HG02870 (cell line): Measurements from ENCODE around the gene GEN1.
A peak's percentile ranks its signal among the peaks of the same experiment; 100 is the strongest.

ENCODE experiments used
- ATAC-seq: cut with Tn5 transposase; IDR thresholded peaks from one replicate; pipeline ENCODE4 v1.9.1; 2021; ENCODE audit warnings: mild to moderate bottlenecking, moderate library complexity; ENCODE audit not compliant: unreplicated experiment

The GEN1 gene

DNA sequence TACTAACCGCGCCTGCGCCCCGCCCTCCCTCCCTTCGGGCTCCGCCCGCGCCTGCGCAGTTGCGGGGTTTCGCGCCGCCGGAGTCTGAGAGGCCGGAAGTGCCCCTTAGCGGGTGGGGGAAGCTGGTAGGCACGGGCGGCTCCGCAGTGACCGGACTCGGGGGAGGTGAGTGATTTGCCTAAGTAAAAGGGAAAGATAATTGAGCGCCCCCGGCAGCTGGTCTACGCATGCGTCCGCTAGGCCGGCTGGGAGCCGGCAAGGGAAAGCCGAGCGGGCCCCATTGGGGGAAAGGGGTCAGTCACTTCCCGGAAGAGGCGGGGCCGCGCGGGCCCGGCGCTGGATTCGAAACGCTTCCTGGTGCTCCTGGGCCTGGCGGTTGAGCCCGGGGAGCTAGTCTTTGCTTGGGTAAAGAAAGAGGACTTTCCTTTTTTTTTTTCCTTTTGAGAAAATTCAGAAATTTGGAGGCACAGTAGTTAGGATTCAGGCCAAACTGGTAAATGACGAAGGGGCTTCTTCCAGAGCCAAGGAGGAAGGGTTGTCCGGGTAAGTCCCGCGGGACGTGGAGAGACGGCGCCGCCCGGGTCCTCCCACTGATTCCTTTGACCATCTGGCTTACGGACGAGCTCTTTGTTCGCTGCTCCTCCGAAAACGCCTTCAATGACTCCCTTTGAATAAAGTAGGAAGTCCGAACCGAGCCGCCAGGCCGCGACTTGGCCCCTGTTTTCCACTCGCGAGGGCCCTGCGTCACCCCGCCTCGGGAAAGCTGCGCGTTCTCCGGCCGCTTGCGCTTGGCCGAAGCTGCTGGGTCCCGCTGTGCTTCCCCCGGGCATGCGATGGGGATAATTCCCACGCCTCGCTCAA is at the start of gene GEN1, which contains the start of gene SMC6:
GEN1 (plus strand) TSS at position 336 of the 861 bp plus-strand sequence. CDS start 5,806 bp downstream, outside the sequence.
SMC6 (minus strand) TSS at position 8 of the 861 bp plus-strand sequence. CDS start 7,864 bp downstream, outside the sequence.
- ATAC-seq: peak; percentile 66

GRCh38 chr2:17706845-17707244 is 47.1 kb upstream of the GEN1 start:
- no peak for ATAC-seq

- ATAC-seq: no peak
Observed at GRCh38 chr2:17708501-17708900, 45.4 kb upstream of the GEN1 start.

GRCh38 chr2:17709897-17710296 is 44.0 kb upstream of the GEN1 start:
- no peak for ATAC-seq

DNA sequence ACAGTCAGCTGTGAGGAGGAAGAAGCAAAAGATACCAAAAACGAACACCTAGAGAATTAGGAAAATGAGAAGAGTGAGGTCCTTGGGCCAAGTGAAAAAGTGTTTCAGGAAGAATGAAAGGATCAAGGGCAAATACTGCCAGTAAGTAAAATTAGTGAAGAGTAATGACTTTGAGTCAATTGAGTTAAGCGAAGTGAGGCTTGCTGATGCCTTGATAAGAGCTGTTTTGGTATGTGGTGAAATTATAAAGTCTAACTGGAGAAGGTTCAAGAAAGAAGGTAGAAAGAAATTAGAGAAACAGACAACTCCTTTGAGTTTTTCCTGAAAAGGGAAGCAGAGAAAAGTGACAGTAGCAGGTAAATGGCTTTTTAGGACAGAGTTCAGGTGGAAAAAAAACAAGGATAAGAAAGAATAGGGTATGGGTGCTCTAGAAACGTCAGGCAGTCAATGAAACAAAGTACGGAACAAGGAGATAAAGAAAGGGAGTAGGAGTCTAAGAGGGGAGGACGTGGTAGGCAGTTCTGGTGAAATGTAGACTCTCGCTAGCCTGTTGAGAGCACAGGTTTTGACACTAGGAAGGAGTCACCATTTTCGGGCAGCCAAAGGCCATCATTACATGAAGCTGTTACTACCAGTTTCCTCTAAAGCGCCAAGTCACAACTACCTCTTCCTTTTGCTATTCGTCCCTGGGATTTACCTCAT is 43.2 kb upstream of the GEN1 start:
- no peak for ATAC-seq

DNA sequence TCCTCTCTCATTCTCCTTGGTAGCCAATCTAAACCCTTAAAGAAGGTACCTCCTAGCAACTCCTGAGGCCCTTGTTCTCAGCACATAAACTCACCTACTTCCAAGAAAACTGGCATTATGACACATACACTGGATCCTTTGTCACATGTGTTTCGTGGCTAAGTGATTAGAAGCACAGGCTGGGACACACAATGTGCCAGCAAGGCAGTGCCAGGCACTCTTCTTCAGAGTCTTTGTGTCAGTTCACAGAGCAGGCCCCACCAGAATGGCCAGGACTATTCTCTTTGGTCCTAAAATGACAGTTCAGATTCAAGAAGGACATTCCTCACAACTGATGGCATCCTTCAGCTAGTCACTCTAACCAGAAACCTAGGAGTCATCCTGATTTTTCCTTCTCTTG is 40.6 kb upstream of the GEN1 start:
- no peak for ATAC-seq

DNA sequence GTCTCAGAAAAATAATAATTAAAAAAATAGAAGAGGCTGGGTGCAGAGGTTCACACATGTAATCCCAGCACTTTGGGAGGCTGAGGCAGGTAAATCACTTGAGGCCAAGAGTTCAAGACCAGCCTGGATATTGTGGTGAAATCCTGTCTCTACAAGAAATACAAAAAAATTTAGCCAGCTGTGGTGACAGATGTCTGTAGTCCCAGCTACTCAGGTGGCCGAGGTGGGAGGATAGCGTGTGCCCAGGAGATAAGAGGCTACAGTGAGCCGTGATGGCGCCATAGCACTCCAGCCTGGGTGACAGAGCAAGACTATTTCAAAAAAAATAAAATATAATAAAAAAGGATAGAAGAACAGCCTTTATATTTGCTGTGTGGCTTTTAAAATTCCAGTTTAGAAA is 36.3 kb upstream of the GEN1 start:
- ATAC-seq: no peak

- no peak for ATAC-seq
Observed at GRCh38 chr2:17718689-17719088, 35.2 kb upstream of the GEN1 start.

- ATAC-seq: peak; percentile 55
Observed at GRCh38 chr2:17719562-17720371, 34.2 kb upstream of the GEN1 start.

GRCh38 chr2:17728210-17728609 is 25.7 kb upstream of the GEN1 start:
- no peak for ATAC-seq

GRCh38 chr2:17729880-17730279 is 24.1 kb upstream of the GEN1 start:
- no peak for ATAC-seq

DNA sequence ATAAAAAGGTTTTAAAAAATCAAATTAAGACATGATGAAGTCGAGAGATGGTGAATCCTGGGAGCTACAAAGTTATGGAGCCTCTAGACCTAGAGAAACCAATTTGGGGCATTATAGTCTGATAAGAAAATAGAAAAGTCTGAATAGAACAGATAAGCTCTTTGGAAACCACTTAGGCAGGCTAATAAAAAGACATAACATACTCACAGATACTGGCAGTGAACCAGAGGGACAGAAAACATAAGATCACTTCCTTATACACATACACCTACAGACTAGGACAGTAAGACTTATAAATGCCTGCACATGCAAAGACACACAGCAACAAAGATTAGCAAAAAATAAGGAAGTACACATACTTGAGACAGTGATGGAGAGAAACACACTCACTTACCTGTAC is 20.3 kb upstream of the GEN1 start:
- no peak for ATAC-seq

- no peak for ATAC-seq
Observed at GRCh38 chr2:17735864-17736263, 18.1 kb upstream of the GEN1 start.

- no peak for ATAC-seq
Observed at GRCh38 chr2:17736989-17737388, 16.9 kb upstream of the GEN1 start.

DNA sequence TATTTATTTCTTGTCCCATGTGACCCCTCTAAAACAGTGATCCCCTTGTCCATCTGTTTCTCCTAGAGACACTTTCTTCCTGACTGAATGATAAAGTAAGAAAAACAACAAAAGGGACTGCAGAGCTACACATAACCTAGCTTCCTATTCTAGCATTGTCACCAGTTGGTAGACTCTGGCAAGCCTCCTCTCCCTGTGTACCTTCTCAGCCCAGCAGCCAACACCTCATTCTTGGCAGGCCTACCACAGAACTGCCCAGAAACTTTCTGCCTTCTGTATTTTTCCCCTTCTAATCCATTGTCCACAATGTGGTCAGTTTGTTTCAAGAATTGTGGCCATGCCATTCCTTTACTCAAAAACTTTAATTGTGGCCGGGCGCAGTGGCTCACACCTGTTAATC is 13.7 kb upstream of the GEN1 start:
- no peak for ATAC-seq

- no peak for ATAC-seq
Observed at GRCh38 chr2:17747684-17748452, 6.1 kb upstream of the GEN1 start.

DNA sequence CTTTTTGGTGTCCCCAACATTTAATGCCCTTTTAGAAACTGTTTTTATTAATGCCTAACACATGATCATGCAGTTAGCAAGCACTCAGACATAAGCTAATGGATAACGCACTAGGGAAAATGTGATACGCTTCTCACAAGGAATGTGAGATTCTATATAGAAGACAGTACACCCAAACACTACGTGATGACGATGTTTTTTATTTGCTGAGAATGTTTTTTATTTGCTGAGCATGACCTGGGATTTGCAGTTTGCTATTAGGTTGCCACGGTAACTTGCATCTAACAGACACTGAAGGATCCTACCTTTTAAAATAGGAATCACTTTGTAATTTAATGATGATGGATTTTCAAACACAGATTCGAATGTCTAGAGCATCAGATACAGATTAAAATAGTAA is 5.2 kb upstream of the GEN1 start:
- ATAC-seq: no peak

GRCh38 chr2:17749753-17750438 is 4.0 kb upstream of the GEN1 start:
- peak; percentile 18 for ATAC-seq

GRCh38 chr2:17752246-17752645 is 1.7 kb upstream of the GEN1 start:
- ATAC-seq: peak; percentile 13
